Measurements from ENCODE around the gene OR10A5.
"Not testable (repeated sequence)": the region's sequence is repeated elsewhere in the genome, so short reads cannot be mapped to it uniquely, and the experiment has no call there.

OR10A5 gene, protein sequence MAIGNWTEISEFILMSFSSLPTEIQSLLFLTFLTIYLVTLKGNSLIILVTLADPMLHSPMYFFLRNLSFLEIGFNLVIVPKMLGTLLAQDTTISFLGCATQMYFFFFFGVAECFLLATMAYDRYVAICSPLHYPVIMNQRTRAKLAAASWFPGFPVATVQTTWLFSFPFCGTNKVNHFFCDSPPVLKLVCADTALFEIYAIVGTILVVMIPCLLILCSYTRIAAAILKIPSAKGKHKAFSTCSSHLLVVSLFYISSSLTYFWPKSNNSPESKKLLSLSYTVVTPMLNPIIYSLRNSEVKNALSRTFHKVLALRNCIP

DNA sequence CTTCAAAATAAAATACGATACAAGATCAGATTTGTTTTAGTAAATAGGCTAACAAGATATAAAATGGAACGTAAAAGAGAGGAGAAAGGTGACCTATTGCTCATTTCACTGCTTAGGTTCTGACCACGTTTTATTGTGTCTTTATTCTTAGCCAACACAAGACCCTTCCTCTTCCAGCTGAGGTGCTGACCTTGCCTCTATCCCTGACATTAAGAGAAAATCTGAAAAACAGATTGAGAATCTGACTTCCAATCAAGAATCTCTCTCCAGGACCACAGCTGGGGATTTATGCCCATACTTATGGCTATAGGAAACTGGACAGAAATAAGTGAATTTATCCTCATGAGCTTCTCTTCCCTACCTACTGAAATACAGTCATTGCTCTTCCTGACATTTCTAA lies at the start of gene OR10A5:
Gene OR10A5, plus strand, starts transcription at position 301 of the 400 bp plus-strand sequence. Its CDS starts 0 bp downstream, at position 301.
- DNase-seq (ENCODE audit: low spot score), result no peak

DNA sequence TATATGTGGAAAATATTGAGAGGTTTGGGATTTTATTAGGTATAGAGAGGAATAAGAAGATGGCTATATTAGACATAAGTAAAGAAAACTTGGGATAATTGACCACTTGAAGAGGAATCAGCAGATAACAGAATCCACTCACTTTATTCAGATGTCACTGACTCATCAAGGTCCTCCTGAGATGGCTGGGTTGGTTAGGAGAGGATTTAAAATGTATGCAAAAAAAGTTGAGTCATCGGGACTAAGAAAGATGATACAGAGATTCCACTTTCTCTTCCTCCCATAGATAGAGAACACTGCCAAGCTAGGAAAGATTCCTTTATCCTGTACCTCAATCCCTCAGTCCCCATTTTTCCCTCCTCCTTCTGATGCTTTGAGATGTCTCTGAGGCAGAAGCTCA lies 46.1 kb upstream of the OR10A5 start, which contains the start of gene OR6A2:
Gene OR6A2, minus strand, starts transcription at position 288 of the 400 bp plus-strand sequence. CDS start 3,981 bp downstream, outside the sequence.
- no peak for DNase-seq (ENCODE audit: low spot score)

DNA sequence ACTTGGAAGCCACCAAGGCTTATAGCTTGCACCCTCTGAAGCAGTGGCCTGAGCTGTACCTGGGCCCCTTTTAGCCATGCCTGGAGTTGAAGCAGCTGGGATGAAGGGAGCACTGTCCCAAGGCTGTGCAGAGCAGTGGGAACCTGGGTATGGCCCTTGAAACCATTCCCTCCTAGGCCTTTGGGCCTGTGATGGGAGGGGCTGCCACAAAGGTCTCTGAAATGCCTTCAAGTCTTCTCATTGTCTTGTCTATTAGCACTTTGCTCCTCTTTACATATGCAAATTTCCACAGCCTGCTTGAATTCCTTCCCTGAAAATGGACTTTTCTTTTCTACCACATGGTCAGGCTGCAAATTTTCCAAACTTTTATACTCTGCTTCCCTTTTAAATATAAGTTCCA lies 44.4 kb upstream of the OR10A5 start:
- not testable (repeated sequence) for DNase-seq (ENCODE audit: low spot score)

DNA sequence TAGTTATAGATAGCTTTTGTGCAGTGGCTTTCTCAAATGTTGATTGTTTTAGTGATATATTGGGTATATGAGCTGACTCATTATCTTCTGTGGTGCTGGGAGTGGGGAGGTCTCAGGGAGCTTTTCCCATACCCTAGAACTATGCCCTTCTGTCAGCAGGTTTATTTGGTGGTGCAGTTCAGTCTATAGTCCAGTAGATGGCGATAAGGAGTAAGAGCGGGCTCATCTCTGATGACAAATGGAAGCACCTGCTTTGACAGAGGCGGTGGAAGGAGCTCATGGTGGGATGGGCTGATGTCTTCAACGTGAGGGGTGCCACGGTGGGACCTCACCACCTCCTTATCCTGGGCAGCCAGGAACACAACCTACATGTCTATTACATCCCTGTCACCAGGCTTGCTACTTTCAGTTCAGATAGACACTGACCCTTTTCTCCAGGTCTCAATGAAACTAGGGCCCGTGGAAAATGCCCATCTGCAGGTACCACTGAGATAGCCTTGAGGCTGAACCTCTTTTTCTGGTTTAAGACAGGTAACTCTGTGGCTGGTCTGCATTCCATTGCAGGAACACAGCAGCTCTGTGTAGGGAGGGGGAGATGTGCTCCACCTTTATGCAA lies 33.0 kb upstream of the OR10A5 start:
- peak; percentile 59 for DNase-seq (ENCODE audit: low spot score)

DNA sequence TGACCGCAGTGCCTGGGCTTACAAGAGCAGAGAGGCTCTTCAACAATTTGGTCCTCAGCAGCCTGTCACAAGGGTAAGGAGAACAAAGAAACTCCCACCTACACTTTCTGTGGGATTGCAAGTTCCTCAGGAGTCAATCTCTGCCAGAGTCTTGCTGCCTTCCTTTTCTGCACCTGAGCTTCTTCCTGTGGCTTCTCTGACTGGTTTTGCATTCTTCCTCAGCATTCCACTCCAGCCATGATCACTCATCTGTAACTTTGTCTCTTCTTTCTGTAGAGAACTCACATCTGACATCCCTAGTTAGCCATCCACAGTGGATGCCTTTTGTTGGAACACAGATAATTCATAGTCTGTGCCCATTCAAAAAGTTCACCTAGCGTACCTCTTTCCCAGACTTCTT lies 31.8 kb upstream of the OR10A5 start:
- DNase-seq (ENCODE audit: low spot score), result no peak

DNA sequence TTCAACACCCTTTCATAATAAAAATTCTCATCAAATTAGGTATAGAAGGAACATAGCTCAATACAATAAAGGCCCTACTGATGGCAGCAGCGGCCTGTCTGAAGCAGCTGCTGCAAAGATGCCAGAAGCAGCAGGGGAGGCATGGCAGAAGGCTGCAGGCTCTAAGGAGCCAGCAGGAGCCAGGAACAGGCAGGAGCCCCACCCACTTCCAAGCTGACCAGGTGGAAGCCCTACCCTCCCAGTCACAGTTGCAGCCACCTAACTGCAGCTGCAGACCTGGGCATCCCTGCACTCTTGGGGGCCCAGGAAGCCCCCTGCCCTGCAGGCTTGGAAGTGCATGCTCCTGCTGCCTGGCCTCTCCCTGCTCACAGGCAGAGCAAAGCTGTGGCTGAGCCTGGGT lies 27.8 kb upstream of the OR10A5 start:
- no peak for DNase-seq (ENCODE audit: low spot score)

DNA sequence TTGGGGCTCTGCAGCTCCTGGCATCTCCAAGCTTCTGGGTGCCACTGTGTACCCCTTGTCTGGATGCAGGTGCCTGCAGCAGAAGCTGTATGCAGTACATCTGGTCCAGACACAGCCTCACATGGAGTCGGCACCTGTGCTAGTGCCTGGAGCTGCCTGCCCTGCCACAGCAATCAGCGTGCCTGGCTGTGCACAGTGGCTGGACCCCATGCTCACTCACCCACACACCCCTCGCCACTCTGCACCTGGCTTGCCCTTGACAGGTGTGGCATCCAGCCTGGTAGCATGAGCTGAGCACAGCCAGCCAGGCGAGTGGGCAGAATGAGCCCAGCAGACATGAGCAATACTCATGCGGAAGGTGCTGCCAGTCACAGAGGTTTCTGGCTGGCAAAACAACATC lies 26.5 kb upstream of the OR10A5 start:
- no peak for DNase-seq (ENCODE audit: low spot score)

DNA sequence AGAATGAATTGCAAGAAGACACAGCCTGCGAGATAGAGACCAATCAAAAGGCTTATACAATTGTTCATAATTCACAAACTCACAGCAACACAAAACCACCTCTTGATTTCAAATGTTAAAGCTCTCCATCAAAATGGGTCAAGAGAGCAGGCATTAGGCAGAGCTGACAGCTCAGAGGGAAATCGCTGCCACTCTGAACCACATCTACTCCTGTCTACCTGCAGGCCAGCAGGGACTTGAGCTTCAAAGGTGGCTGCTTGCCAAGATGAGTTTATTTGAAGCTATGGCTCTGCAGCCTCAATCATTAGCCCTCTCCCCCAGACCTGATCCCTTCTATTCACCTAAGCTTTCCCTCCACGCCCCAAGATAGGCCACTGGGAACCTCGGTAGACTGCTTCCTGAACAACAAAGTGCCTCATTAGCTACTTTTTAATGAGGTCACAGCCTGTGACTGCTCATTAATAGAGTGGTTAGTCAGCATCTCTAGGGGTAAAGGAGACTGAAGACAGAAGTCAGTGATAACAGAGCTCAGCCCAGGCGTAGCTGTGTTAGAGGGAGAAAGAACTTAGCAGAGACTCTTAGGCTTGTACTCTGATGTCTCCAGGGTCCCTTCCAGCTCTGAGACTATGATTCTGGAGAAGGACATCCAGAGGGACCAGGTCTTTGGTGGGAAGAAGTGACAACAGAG lies 21.2 kb upstream of the OR10A5 start:
- DNase-seq (ENCODE audit: low spot score), result no peak

DNA sequence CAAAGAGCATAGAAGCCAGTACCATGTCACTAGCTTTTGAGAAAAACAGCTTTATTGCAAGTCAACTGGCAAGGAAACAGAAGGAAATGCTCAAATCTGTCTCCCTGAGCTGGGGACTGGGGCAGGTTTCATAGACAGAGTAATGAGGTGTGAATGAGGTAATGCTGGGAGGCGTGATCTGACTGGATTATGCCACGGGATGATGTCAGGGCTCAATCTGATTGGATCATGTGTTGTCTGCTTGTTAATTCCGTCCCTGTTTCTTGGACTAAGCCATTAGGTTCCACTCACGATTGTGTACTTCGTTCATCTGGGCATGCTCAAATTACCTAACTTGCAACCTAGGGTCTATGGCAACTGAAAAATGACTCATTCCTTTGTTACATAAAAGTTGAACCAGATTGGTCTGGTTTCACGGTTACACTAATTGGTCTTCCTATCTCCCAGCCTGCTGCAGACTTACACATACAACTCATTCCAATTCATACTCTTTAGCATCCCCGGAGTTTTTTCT lies 20.2 kb upstream of the OR10A5 start:
- no peak for DNase-seq (ENCODE audit: low spot score)

DNA sequence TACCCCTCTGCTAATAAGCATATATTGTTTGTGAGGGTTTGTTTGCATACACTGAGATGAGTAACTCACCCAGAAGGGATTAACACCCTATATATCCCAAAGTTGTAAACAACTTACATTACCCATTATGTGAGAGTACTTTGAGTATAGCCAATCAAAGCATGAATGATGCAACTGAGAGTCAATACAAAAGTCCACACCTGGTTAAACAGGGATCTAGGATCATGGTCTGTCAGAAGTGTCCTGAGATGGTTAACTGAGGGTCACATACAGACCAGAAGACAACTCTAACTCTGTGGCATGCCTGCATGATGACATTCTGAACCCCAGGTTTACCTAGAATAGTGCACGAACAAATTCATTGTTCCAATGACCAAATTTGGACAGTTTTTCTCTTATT lies 17.4 kb upstream of the OR10A5 start:
- DNase-seq (ENCODE audit: low spot score), result no peak

DNA sequence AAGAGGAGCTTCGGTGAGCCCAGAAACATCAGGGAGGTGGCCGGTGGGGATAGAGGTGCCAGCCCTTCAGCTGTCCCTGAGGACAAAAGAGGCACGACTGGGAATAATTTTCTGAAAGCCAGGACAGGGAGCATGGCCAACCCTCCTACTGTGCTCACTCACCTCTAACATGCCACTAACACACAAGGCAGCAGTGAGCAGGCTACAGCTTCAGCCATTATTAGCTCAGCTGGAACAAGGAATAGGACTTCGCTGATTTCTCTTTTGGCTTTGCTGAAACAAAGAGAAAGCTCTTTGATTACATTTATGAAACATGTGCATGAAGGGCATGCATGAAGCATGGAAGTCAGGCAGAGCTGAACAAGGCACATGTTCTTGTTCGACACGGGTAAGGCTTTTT lies 12.1 kb upstream of the OR10A5 start:
- no peak for DNase-seq (ENCODE audit: low spot score)

DNA sequence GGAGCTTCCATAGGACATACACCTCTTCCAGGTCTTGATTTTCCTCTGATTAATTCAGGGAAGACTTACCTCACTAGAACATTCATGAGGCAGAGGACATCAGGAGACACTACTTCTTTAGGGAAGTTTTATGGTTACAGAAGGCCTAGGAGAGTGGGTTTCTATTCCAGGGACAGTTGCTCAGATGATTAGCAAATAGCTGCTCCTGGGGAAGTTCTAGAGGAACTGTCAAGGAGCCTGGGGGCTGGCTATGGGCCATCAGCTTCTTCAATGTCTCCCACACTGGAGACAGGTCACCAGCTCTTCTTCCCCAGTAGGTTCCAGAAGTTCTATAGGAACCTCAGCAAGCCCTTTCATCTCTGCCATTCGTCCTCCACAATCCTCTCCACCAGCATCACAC lies 11.5 kb upstream of the OR10A5 start:
- DNase-seq (ENCODE audit: low spot score), result no peak

DNA sequence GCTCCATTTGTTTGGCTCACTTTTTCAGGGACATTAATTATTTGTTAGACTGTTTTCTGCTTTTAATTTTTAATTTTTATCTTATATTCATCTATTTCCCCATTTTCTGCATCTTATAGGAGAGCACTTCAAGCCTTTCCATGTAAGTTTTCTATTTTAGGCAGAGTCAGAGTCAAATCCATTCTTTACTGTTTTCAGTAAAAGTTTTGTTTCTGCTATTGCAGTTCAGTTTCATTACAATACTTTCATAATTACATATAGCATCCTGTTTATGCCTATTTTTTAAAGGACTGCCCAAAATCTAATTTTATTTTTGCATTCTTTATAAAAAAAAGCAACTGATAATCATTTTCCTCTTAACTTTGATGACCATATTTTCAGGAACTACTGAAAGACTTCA lies 3.8 kb upstream of the OR10A5 start:
- no peak for DNase-seq (ENCODE audit: low spot score)

DNA sequence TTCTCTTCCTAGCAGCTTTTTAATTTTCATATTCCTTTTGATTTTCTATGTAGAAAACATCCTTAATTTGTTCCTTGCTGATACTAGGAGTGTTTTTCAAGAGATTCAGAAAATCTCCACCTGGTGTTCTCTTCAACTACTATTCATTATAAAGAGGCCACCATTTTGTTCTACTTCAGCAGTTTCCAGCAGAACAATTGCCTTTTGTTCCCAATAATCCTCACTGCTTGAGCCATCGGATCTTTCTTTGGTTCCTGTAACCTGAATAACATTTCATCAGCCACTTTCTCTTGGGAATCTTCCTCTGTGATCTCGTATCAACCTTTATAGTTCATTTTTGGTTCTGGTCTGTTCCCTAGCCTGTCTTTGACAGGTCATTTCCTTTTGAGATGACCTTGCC lies 1.8 kb upstream of the OR10A5 start:
- DNase-seq (ENCODE audit: low spot score), result no peak

DNA sequence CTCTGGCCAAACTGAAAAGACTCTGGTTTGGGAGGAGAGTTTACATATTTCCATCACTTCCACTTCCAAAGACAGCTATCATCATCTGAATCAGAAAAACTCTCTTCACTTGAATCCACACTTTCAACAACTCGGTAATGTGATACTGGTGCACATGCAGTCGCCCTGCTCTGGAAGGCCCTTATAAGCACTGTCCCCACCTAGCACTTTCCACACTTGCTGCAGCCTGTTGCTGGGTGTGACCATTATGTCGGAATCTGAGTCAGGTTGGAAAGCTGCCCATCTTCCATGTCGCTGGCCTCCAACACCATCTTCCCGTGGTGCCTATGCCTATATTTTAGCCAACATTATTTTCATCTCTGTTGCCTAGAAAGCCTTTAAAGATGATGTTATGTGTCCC lies 1.1 kb upstream of the OR10A5 start:
- no peak for DNase-seq (ENCODE audit: low spot score)

DNA sequence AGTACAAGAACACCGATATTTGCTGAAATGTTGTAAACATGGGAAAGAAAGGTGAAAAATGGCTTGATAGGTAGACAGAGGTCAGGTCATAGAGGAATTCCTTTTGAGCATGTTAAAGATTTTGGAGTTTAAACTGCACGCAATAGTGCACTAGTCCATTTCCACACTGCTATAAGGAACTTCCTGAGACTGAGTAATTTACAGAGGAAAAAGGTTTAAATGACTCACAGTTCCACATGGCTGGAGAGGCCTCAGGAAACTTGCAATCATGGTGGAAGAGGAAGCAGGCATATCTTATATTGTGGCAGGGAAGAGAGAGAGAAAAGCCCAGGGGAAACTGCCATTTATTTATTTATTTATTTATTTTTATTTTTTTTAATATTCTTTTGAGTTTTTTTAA lies 5.0 kb downstream of the OR10A5 start:
- DNase-seq (ENCODE audit: low spot score), result no peak

DNA sequence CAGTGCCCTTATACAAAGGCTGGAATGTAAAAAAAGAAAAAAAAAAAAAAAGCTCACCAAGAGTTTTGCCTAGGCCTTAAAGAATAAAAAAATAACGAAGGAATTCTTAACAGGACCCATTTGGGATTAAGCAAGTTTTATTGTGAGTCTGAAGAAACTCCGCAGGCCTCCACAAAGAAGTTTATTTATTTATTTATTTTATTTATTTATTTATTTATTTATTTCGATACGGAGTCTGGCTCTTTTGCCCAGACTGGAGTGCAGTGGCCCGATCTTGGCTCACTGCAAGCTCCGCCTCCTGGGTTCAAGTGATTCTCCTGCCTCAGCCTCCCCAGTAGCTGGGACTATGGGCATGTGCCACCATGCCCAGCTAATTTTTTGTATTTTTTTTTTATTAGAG lies 9.3 kb downstream of the OR10A5 start:
- not testable (repeated sequence) for DNase-seq (ENCODE audit: low spot score)

DNA sequence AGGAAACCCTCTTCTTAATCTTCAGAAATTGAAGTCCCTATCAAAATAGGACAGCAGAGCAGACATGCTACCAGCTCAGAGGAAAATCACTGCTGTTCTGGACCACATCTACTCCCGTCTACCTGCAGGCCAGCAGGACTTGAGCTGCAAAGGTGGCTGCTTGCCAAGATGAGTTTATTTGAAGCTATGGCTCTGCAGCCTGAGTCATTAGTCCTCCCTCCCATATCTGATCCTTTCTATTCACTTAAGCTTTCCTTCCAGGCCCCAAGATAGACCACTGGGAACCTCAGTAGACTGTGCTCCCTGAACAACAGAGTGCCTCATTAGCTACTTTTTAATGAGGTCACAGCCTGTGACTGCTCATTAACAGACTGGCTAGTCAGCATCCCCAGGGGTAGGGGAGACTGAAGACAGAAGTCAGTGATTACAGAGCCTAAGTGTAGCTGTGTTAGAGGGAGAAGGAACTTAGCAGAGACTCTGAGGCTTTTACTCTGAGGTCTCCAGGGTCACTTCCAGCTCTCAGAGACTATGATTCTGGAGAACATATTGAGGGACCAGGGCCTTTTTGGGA lies 10.6 kb downstream of the OR10A5 start:
- no peak for DNase-seq (ENCODE audit: low spot score)

DNA sequence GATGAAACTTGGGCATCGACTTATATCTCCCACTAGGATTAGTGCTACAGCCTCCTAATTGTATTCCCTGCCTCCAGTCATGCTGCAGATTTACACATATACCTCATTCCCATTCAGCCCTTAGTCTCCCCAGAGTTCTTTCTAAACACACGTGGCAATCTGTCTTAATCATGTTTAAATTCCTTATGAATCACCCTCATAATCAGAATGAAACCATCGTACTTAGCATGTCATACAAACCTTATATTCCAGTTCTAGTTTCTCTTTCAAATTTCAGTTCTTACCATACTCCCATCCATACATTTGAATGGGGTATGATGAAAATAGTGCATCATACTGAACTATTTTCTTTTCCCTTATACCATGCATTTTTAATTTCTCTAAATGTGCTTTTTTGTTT lies 11.4 kb downstream of the OR10A5 start:
- DNase-seq (ENCODE audit: low spot score), result no peak

DNA sequence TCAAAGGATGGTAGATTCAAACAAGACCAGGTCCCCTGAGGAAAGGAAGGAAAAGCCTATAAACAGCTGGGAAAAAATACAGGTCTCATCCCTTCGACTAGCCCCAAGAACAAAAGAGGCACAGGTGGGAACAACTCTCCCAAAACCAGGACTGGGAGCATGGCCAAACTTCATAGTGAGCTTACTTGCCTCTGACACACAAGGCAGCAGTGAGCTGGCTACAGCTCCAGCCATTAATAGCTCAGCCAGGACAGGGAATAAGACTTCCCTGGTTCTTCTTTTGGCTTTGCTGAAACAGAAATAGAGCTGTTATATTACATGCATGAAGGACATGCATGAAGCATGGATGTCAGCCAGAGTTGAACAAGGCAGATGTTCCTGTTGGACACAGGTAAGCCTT lies 17.5 kb downstream of the OR10A5 start, which contains the start of gene OR10A2:
Gene OR10A2, plus strand, starts transcription at position 97 of the 400 bp plus-strand sequence. CDS start 6,698 bp downstream, outside the sequence.
- DNase-seq (ENCODE audit: low spot score), result no peak

DNA sequence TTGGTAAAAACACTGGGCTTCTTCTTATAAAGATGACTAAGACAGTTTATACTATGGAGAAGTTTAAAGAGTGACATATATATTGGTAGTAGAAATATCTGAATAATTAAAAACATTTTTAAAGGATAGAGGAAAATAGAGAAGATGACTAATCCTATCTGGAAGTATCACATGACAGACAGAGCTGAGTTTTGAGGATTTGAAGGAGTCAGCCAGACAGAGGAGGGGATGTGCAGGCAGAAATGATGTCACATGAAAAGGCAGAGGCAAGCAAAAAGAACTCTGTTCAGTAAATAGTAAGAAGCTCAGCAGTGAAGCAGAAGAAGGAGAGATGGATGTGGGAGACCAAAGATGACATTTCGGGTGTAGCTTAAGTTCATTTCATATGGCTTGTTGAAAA lies 19.0 kb downstream of the OR10A5 start:
- no peak for DNase-seq (ENCODE audit: low spot score)

DNA sequence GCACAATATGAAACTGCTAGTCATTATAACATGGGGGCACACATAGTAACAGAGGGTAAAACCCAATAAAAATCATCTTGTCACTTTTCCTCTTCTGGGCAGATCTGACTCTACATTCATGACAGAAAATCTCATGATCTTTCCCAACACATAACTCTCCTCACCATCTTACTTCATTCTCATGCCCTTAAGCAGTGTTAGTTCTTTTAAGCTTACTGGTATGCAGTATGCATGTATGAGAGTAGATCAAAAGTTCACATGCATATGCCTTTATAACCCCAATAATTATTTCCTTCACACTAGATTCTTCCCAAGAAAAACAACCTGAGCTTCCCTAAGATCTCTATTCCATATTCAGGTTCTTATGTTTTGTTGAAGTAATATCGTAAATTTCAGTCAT lies 25.8 kb downstream of the OR10A5 start:
- DNase-seq (ENCODE audit: low spot score), result no peak

DNA sequence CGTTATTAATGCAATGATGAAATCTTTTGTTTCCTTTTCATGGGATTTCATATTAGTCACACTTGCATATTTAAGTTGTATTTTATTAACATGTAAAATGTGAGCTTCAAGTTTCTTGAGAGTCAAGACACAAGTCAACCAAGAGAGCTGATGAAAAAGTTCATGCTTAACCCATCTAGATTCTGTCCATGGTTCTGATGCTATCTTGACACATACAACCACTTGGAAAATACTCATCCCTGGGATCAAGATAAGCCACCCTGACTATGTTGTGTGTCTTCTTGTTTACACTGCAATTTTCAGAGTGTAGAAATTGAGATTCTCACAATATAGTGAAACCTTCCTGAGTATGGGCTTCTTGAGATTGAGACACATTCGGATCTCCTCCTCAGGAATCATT lies 30.3 kb downstream of the OR10A5 start:
- DNase-seq (ENCODE audit: low spot score), result no peak

All from CD4-positive, alpha-beta T cell treated with Interleukin-15 for 4 hours (primary cell).